Hepatic stellate cell (primary cell): ENCODE results near the gene PLXNB3.

Source experiments
- DNase-seq: peaks from one replicate; pipeline ENCODE4 v3.0.0; 2011; ENCODE audit warnings: low spot score

PLXNB3 gene

DNA sequence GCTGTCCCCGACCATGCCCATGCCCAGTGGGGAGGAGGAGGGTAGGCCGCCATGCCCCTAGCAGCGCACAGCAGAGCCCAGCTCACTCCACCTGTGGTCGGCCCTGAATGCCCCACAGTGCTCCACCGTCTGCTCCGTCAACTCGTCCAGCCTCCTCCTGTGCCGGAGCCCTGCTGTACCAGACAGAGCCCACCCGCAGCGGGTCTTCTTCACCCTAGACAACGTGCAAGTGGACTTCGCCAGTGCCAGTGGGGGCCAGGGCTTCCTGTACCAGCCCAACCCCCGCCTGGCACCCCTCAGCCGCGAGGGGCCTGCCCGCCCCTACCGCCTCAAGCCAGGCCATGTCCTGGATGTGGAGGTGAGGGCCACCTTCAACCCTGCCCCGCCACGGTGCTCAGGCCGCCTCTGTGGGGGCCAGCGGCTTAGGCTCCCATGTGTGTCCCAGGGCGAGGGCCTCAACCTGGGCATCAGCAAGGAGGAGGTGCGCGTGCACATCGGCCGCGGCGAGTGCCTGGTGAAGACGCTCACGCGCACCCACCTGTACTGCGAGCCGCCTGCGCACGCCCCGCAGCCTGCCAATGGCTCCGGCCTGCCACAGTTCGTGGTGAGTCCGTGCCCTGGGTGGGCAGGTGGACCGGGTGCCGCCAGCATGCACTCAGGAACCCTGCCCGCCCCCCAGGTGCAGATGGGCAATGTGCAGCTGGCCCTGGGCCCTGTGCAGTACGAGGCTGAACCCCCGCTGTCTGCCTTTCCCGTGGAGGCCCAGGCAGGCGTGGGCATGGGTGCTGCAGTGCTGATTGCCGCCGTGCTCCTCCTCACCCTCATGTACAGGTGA is 9.9 kb downstream of the PLXNB3 start:
- DNase-seq: no peak

DNA sequence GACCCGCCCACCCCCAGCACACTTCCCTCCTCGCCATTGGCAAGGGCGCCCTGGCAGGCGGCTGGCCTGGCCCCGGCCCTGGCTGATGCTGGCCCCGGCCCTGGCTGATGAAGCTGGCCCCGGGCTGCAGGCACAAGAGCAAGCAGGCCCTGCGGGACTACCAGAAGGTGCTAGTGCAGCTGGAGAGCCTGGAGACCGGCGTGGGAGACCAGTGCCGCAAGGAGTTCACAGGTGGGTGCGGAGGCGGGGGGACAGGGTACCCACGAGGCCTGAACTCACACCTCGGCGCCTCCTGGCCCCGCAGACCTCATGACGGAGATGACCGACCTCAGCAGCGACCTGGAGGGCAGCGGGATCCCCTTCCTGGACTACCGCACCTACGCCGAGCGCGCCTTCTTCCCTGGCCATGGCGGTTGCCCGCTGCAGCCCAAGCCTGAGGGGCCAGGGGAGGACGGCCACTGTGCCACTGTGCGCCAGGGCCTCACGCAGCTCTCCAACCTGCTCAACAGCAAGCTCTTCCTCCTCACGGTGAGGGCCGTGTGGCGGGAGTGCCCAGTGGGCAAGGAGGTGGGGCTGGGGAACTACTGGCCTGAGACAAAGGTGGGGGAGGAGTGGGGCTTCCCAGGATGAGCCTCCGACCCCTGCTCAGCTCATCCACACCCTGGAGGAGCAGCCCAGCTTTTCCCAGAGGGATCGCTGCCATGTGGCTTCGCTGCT is 10.7 kb downstream of the PLXNB3 start:
- DNase-seq: no peak

DNA sequence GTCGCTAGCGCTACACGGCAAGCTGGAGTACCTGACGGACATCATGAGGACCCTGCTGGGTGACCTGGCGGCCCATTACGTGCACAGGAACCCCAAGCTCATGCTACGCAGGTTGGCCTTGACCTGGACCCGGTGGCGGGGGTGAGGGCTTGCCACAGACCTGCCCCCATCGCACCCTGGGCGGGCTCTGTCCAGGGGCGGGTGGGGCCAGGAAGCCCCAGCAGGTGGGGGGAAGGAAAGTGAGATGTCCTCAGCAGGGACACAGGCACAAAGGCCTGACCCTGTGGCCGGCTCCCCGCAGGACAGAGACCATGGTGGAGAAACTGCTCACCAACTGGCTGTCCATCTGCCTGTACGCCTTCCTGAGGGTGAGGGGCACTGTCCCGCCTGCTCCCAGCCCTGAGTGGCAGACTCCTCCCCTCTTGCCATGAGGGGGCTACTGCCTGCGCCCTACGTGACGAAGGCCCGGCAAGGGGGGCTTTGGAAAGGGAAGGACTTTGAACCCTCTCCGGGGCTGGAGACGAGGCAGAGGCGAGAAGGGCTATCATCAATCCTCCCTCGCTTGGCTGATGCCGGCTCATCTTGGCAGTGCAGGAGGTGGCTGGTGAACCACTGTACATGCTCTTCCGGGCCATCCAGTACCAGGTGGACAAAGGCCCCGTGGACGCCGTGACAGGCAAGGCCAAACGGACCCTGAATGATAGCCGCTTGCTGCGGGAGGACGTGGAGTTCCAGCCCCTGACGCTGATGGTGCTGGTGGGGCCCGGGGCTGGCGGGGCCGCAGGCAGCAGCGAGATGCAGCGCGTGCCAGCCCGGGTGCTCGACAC is 11.5 kb downstream of the PLXNB3 start:
- no peak for DNase-seq

DNA sequence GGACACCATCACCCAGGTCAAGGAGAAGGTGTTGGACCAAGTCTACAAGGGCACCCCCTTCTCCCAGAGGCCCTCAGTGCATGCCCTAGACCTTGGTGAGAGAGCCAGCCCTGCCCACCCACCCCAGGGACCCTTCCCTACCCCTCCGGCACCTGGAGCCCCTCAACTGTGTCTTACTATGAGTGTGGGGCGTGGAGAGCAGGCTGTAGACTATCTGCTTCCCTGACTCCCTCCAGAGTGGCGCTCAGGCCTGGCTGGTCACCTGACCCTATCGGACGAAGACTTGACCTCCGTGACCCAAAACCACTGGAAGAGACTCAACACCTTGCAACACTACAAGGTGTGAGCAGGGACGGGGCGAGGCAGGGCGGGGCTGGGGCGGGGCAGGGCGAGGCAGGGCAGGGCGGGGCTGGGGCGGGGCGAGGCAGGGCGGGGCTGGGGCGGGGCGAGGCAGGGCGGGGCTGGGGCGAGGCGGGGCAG is 12.1 kb downstream of the PLXNB3 start:
- DNase-seq: no peak

DNA sequence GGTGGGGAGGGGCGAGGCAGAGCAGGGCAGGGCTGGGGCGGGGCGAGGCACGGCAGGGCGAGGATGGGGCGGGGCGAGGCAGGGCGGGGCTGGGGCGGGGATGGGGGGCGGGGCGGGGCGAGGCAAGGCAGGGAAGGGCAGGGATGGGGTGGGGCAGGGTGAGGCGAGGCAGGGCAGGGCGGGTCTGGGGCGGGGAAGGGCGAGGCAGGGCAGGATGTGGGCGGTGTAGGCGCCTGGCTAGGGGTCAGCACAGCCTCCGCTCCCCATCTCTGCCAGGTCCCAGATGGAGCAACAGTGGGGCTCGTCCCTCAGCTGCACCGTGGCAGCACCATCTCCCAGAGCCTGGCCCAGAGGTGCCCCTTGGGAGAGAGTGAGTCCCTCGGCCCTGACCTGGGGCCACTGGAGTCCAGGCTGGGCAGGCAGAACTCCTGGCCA is 12.6 kb downstream of the PLXNB3 start:
- DNase-seq: no peak

DNA sequence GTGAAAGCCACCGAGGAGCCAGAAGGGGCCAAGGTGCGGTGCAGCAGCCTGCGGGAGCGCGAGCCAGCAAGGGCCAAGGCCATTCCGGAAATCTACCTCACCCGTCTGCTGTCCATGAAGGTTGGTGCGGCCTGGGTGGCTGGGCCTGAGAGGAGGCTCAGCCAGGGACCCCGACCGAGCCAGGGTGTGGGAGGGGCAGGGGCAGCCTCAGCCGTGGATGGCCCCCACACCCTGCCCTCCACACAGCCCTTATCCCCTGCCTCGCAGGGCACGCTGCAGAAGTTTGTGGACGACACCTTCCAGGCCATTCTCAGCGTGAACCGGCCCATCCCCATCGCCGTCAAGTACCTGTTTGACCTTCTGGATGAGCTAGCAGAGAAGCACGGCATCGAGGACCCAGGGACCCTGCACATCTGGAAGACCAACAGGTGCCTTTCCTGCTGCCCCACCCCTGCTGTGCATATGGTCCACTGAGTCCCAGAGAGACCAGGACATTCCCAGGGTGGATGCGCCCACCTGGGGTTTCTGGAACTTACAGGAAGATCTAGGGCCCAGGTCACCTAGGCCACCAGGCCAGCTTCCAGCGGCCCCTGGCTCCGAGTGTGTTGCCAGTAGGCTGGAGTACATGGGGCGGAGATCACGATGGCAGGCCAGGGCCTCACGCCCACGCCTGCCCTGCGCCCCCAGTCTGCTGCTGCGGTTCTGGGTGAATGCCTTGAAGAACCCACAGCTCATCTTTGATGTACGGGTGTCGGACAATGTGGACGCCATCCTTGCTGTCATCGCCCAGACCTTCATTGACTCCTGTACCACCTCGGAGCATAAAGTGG is 13.4 kb downstream of the PLXNB3 start:
- no peak for DNase-seq

DNA sequence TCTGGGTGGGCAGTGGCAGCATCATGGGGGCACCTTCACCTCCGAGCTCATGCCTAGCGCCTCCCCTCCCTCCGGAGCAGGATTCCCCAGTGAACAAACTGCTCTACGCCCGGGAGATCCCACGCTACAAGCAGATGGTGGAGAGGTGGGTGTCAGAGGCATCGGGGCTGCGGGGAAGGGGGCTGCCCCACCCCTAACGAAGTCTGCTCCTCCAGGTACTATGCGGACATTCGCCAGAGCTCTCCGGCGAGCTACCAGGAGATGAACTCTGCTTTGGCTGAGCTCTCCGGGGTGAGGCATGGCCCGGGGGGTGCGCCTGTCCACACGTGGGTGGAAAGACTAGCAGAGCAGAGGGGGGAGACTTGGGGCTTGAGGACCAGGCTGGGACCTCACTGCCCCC is 14.1 kb downstream of the PLXNB3 start:
- DNase-seq: no peak

DNA sequence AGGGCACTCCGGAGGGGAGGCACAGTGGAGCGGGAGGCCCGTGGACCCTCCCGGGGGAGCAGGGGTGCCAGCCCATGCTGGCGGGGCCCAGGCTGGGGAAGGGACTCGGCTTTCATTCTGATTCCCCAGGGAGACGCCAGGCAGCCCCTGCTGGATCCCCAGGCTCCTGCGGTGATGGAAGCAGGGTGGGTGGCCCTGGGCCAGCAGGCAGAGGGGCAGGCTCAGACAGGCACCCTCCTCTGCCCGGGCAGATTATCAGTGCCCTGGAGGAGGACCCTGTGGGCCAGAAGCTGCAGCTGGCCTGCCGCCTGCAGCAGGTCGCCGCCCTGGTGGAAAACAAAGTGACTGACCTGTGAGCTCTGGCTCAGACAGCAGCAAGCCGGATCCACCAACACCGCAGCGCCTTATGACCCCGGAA is 14.6 kb downstream of the PLXNB3 start:
- no peak for DNase-seq

DNA sequence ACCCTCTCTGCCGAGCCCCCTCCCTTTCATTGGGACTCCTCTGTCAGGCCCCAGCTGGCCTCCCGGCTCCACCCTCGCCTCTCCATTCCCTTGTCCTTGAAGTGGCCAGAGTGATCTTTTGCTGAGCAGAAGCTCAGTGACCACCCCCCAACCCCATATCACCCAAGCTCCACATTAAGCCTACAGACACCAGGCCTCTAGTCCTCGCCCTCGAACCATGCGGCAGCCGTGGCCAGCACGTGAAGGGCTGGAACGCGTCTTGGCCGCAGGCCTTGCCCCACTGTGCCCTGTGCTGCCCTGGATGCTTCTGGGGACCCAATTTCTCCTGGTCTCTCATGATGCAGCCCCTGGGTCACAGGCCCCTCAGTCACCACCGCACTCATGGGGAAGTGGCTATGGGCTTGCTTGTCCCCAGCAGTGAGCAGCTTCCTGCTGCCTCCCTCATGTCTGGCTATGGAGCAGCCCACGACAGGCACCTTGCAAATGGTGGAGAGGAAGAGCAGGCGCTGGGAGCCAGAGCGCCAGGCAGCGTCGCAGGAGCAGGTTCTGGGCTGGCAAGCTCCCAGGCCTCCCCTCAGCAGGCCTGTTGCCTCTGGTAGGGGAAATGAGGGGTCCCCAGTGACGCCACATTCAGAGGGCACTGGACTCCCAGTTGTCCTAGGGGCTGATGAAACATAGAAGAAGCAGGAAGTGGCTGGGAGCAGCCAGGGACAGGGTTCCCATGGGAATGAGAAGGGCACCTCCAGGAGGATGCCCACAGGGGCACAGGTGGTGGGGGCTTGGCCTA is 16.0 kb downstream of the PLXNB3 start:
- no peak for DNase-seq

DNA sequence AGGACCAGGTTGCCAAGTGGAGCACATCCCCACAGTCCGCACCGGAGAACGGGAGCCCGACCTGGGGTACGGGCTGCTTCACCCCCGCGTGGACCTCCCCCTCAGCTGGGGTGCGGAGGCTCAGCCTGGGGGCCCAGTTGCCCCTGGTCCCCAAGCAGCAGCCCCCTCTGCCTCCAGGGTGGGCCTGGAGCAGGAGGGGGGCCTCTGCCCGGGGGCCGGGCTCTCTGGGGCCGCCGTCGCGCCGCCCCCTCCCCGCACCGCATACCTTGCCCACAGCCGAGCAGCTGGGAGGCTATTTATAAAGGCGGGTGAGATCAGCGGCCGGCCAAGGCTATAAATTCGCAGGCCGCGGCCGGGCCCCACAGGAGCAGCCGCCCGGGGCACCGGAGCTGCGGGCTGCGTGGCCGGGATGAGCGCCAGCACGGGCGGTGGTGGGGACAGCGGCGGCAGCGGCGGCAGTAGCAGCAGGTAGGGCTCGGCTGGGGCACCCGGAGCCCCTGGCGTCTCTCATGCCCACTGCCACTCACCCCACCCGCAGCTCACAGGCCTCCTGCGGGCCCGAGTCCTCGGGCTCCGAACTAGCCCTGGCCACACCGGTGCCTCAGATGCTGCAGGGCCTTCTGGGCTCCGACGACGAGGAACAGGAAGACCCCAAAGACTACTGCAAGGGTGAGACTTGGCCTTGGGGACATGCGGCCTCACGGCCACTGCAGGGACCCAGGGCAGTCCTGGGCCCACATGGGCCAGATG is 16.8 kb downstream of the PLXNB3 start, which contains the start of gene SRPK3:
TSS of gene SRPK3 (plus strand) at position 364 of the 750 bp plus-strand sequence. CDS start at position 410, 46 bp downstream.
- DNase-seq: peak; percentile 72

DNA sequence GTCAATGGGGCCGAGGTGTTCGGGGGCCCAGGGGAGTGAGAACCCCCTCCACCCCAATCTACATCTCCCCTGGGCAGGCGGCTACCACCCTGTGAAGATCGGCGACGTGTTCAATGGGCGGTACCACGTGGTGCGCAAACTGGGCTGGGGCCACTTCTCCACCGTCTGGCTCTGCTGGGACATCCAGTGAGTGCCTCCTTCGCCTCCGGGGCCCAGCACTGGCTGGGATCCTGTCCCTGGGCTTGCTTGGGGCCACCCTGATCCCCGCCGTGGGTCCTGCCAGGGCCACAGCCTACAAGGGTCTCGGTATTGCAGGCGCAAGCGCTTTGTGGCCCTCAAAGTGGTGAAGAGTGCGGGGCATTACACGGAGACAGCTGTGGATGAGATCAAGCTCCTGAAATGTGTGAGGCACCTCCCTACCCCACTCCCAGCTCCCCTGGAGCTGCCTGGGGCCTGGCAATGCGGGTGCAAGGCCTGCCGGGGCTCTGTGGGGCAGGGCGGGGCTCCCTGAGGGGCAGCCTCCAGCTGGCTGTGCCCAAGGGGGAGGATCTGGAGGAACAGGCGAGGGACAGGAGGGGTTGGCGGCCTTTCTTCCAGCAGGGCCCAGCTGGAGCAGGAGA is 17.5 kb downstream of the PLXNB3 start:
- no peak for DNase-seq

DNA sequence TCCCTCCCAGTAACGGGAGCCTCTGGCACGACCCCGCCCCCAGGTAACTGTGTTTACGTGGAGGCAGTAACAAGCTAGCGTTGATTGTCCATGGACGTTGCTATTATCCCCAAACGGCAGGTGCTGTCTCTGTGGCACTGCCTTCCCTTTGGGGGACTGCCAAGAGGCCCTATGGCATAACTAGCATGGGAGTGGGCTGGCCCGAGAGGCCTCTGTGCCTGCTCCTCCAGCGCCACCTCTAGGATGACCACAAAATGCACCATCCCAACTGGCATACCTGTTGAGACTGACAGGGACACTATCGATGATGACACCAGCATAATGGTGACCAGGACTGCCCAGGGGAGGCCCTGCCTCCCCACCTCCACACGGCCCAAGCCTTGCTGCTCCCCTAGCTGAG is 18.3 kb downstream of the PLXNB3 start:
- no peak for DNase-seq

DNA sequence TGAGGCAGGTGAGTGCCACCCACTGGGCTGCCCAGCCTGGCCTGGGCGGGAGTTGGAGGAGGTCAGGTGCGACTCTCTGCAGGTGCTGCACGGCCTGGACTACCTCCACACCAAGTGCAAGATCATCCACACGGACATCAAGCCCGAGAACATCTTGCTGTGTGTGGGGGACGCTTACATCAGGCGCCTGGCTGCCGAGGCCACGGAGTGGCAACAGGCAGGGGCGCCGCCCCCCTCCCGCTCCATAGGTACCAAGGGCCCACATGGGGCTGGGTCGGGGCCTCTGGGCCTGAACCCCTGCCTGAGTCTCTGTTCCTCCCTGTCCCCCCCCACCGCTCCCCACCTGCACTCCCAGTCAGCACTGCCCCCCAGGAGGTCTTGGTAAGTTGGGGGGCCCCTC is 18.8 kb downstream of the PLXNB3 start:
- no peak for DNase-seq

DNA sequence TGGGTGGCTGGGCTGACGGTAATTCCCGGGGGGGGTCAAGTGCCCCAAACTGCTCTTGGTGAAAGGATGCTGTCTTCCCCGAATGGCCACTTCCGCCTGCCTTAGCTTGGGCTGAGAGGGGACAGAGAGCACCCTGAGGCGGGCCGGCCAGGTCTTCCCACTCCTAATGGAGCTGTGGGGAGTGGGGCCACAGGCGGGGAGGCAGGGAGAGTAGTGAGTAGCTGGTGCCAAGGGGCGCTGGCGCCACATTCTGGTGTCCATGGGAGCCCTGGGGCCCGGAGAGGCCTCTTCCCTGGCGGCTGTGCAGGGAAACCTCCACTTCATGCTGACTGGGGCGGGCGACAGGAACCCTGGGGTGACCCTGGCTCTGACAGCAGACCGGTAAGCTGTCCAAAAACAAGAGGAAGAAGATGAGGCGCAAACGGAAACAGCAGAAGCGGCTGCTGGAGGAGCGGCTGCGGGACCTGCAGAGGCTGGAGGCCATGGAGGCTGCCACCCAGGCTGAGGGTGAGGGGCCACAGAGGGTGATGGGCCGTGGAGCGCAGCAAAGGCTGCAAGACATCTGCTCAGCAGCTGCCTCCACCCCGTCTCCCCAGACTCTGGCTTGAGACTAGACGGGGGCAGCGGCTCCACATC is 19.4 kb downstream of the PLXNB3 start:
- DNase-seq: no peak

DNA sequence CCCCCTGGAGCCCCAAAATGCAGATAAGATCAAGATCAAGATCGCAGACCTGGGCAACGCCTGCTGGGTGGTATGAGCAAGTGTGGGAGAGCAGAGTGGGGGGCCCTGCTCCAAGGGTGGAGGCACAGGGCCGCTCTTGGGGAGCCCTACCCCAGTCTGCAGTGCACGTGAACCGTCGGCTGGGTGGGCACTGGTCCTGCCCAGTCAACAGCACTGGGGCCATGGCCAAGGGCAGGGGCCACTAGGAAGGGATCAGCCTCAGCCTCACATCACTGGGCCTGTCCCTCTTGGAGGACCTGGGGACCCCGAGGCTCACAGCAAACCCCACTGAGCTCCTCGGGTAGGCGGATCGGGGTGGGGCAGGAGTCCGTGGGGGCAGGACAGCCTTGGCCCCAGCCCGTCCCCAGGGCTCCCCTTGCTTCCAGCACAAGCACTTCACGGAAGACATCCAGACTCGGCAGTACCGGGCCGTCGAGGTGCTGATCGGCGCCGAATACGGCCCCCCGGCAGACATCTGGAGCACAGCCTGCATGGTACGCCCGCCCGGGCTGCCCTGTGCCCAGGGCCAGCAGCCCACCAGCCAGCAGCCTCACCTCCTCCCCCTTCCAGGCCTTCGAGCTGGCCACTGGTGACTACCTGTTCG is 20.4 kb downstream of the PLXNB3 start:
- DNase-seq: no peak

DNA sequence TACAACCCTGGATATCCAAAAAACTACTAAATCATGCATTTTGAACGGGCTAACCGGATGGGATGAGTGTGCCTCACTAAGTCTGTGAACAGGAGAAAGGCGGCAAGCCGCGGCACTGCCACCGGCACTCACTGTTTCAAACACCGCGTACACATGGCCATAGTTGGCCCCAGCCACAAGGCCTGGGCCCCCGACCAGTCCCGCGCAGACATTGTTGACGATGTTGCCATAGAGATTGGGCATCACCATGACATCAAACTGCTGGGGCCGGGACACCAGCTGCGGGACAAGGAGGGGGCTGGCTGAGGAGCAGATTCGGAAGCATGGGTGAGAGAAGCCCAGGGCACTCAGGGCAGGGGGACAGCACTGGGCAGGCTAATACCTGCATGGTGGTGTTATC is 22.6 kb downstream of the PLXNB3 start:
- DNase-seq: no peak

DNA sequence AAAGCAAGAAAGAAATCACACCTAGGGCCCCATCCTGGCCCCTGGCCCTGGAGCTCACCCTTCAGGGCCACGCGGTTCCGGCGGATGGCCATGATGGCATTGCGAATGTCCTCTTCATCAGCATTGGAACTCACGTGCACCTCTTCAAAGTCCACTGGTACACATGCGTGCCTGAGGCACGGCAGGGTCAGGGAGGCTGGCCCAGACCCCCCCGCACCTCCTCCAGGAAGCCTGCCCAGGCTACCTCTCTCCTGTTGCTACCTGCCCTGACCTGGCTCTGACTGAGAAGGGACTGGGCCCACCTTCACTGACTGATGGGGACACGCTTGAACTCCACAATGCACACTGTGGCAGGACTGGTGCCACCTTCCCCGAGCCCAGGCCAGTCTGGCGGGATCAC is 25.6 kb downstream of the PLXNB3 start:
- DNase-seq: no peak

DNA sequence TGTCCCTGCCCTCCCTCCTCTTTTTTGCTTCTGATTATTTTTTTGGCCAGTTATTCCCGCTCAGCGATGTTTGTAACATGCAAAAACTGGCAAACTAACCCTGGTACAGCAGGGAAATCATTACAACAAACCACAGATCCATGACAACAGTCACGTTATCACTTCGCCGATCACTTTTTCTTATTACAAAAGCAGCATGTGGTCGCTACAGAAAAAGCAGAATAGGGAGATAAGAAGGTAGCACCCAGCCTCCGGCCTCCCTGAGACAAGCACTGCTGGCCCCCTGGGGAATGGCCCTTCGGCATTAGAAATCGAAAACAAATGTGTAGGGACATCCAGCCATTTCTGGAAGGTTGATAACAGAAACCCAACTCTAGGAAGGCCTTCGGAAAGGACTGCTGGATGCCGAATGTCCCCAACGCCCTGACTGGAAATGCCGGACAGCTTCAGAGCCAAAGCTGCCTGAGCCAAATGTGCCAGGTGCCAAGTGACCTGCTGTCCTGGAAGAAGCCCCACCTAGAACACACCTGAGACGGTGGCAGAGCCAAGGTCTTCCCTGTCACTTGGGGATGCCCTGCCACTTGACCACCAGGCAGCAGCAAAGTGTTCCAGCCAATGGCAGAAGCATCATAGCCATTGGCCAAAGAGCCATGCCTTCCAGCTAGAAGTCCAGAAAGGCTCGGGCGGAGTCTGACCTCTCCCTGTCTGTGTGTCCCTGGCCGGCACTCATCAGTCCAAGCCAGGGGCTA is 27.2 kb downstream of the PLXNB3 start:
- DNase-seq: no peak
